ENCODE data around the gene KITLG. TPM values are rescaled to one million over a fixed set of nuclear protein-coding genes. Genes with fewer than 3 reads are reported as not detected.

The KITLG gene
- total RNA-seq, 1 donor from 2014 or later, result 0.61 TPM

GRCh38 chr12:88530868-88531267 is 49.4 kb downstream of the KITLG start:
- Mint-ChIP-seq H3K9me3 (ENCODE audit: unreplicated experiment) (no peaks in the 10 kb centered on the region), H3K36me3 (ENCODE audit: unreplicated experiment) (no peaks in the 10 kb centered on the region), H3K27ac (ENCODE audit: unreplicated experiment) (no peak overlapping the region), H3K27me3 (ENCODE audit: unreplicated experiment) (no peaks in the 10 kb centered on the region), H3K4me3 (ENCODE audit: unreplicated experiment) (no peak overlapping the region), H3K4me1 (ENCODE audit: low read depth, unreplicated experiment) (no peaks in the 10 kb centered on the region)
- no peak for TF ChIP-seq CTCF (IDR thresholded peaks at IDR 0.05; ENCODE audit: partially characterized antibody, unreplicated experiment)
- DNase-seq, result no peak

DNA sequence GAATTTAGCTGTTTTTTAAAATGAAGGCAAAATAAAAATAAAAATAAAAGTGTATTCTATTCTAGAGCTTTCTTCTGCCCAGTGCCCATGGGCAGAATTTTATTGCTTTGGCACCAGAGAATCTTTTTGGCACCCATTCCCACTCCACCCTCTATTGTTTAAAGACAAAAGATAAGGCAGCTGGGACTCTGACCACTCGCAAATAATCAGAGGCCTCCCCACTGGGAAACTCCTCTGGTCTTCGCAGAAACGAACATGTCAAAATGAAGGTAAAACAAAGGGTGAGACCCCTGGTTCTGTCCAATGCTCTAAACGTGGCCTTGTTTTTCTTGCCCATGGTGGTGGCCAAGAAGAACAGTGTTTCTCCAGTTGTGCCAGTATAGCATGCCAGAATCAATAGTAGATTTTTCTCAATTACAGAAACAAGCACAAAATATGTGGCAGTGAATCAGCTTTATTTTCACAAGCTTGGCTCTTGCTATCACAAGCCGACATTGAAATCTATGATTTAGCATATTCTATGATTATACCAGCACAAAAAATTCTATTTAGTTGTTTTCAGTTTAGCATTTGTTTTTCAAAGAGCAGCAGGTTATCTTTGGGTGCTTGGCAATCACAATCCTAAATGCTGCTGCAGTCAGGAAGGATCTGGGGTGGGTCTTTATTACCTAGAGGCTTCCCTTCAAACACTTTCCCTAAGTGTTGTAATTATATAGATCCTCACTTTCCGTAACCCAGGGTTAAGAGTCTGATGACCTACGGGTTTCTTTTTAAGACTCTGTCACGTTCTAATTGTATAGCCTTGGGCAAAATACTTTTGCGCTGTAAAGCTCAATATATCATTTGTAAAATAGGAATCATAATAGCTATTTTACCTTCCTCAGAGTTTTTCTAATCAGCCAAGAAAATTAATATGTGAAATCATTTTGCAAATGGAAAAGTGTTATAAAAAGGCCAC is 50.5 kb downstream of the KITLG start:
- no peaks in the 10 kb centered on the region for H3K36me3 Mint-ChIP-seq (ENCODE audit: unreplicated experiment)
- no peaks in the 10 kb centered on the region for H3K9me3 Mint-ChIP-seq (ENCODE audit: unreplicated experiment)
- no peaks in the 10 kb centered on the region for H3K4me1 Mint-ChIP-seq (ENCODE audit: low read depth, unreplicated experiment)
- no peaks in the 10 kb centered on the region for H3K27me3 Mint-ChIP-seq (ENCODE audit: unreplicated experiment)
- DNase-seq, result no peak
- no peak for TF ChIP-seq CTCF (IDR thresholded peaks at IDR 0.05; ENCODE audit: partially characterized antibody, unreplicated experiment)
- no peak overlapping the region for H3K4me3 Mint-ChIP-seq (ENCODE audit: unreplicated experiment)
- H3K27ac Mint-ChIP-seq (ENCODE audit: unreplicated experiment), result no peak overlapping the region

- TF ChIP-seq CTCF (IDR thresholded peaks at IDR 0.05; ENCODE audit: partially characterized antibody, unreplicated experiment), result no peak
- Mint-ChIP-seq H3K27ac (ENCODE audit: unreplicated experiment) (no peak overlapping the region), H3K27me3 (ENCODE audit: unreplicated experiment) (no peaks in the 10 kb centered on the region), H3K4me3 (ENCODE audit: unreplicated experiment) (no peak overlapping the region), H3K9me3 (ENCODE audit: unreplicated experiment) (no peaks in the 10 kb centered on the region), H3K4me1 (ENCODE audit: low read depth, unreplicated experiment) (no peaks in the 10 kb centered on the region), H3K36me3 (ENCODE audit: unreplicated experiment) (no peaks in the 10 kb centered on the region)
- no peak for DNase-seq
These were observed 57.3 kb downstream of the KITLG start for GRCh38 chr12:88522961-88523360.

DNA sequence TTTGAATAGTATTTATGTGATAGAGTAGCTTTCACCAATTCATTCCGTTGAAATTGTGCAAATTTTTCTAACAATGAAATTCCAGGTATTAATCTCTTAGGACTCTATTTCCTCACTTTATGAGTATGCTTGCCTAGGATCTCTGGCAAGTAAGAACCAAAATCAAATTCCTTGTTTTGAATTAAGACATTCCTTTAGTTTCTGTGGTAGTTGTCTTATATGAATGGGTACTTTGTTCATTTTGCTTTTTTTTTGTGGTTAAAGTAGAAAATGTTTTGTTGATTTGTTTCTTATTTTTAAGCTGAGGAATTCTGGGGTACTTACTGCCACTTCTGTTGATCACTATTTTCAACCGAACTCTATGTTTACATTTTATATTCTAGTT is 59.8 kb downstream of the KITLG start:
- no peak for TF ChIP-seq CTCF (IDR thresholded peaks at IDR 0.05; ENCODE audit: partially characterized antibody, unreplicated experiment)
- Mint-ChIP-seq H3K27me3 (ENCODE audit: unreplicated experiment) (no peaks in the 10 kb centered on the region), H3K36me3 (ENCODE audit: unreplicated experiment) (no peaks in the 10 kb centered on the region), H3K9me3 (ENCODE audit: unreplicated experiment) (no peaks in the 10 kb centered on the region), H3K4me3 (ENCODE audit: unreplicated experiment) (no peak overlapping the region), H3K4me1 (ENCODE audit: low read depth, unreplicated experiment) (no peaks in the 10 kb centered on the region), H3K27ac (ENCODE audit: unreplicated experiment) (no peak overlapping the region)
- DNase-seq, result no peak

GRCh38 chr12:88519802-88520435 is 60.4 kb downstream of the KITLG start:
- no peaks in the 10 kb centered on the region for H3K36me3 Mint-ChIP-seq (ENCODE audit: unreplicated experiment)

More at GRCh38 chr12:88519802-88520435, 60.4 kb downstream of the KITLG start:
- no peak for TF ChIP-seq CTCF (IDR thresholded peaks at IDR 0.05; ENCODE audit: partially characterized antibody, unreplicated experiment)
- Mint-ChIP-seq H3K9me3 (ENCODE audit: unreplicated experiment) (no peaks in the 10 kb centered on the region), H3K4me1 (ENCODE audit: low read depth, unreplicated experiment) (no peaks in the 10 kb centered on the region), H3K27me3 (ENCODE audit: unreplicated experiment) (no peaks in the 10 kb centered on the region), H3K27ac (ENCODE audit: unreplicated experiment) (no peak overlapping the region), H3K4me3 (ENCODE audit: unreplicated experiment) (no peak overlapping the region)
- DNase-seq, result no peak
